ENCODE measurements around the gene YDJC.

DNA sequence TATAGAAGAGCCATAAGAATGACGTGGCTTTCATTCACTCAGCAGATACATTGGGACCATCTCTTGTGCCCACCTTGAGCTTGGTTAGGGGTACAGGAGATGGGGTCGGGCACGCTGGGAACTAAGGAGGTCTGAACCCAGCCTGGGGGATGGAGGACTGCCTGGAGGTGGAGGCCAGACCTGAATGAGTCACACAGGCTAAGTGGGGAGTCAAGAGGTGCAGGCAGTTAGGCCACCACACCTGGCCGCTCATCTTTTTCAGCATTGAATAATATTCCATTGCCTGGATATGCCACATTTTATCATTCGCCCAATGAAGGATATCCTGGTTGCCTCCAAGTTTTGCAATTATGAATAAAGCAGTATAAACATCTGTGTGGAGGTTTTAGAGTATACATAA lies 32.2 kb upstream of the YDJC start:
- TF ChIP-seq CTCF (IDR thresholded peaks at IDR 0.05) (no peak), POLR2A (IDR thresholded peaks at IDR 0.05) (no peak)

Data from uterus (tissue), 2 donors.